NCI-H460 (cell line): Measurements from ENCODE around the gene DKK1. TPM values are rescaled to one million over a fixed set of nuclear protein-coding genes. Genes with fewer than 3 reads are reported as not detected.
"Not testable (repeated sequence)": the region's sequence is repeated elsewhere in the genome, so short reads cannot be mapped to it uniquely, and the experiment has no call there.

ENCODE experiments used
- DNase-seq: peaks from one replicate; pipeline ENCODE4 v3.0.0-alpha.2; 2016; ENCODE audit warnings: low read depth; ENCODE audit errors: extremely low read depth
- total RNA-seq: library from RNA; depleted of rRNA; stranded (reverse); fragments of >200 nt; shearing (Covaris generic); gene quantifications from 2 replicates; pipeline ENCODE4 v1.2.3, GENCODE V29; 2014

The DKK1 gene
- total RNA-seq, 1 experiment from 2014 or later = 2.4 TPM

DNA sequence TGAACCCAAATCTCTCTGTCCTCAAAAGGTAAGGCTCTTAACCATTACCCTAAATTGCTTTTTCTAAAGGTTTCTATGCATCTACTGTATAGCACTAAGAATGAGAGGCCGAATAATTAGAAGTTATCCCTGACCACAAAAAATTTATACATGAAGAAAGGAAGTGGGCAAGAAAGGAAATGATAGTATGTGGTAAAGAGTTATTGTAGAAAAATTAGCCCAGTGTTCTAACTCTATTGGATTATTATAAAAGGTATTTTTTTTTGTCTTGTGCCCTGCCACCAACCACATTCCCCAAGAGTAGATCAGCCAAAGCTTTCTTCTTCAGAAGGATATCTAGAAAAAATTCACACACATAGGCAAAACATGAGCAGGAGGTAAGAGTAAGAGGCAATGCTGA is 45.4 kb downstream of the DKK1 start:
- DNase-seq = no peak

DNA sequence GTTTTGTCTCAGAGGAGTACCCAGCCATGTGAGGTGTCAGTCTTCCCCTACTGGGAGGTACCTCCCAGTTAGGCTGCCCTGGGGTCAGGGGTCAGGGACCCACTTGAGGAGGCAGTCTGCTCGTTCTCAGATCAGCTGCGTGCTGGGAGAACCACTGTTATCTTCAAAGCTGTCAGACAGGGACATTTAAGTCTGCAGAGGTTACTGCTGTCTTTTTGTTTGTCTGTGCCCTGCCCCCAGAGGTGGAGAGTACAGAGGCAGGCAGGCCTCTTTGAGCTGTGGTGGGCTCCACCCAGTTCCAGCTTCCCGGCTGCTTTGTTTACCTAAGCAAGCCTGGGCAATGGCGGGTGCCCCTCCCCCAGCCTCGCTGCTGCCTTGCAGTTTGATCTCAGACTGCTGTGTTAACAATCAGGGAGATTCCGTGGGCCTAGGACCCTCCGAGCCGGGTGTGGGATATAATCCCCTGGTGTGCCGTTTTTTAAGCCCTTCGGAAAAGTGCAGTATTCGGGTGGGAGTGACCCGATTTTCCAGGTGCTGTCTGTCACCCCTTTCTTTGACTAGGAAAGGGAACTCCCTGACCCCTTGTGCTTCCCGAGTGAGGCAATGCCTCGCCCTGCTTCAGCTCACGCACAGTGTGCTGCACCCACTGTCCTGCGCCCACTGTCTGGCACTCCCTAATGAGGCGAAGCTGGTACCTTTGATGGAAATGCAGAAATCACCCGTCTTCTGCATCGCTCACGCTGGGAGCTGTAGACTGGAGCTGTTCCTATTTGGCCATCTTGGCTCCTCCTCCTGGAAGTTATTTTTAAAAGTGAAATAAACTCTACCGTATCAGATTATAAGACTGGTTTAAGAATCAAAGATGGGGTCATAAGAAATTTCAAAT is 51.7 kb downstream of the DKK1 start:
- DNase-seq = not testable (repeated sequence)
